Uterus (tissue), 4 donors: ENCODE measurements around the gene THSD4. TPM values are rescaled to one million over a fixed set of nuclear protein-coding genes. Genes with fewer than 3 reads are reported as not detected.

Experiments used
- DNase-seq, 2 donors: peaks; one replicate each; pipeline ENCODE4 v3.0.0-alpha.2; 2019 to 2020
- H3K27ac ChIP-seq, 2 donors: fragments of 200-600 bp; sonication (generic); 1 replicate in 1 of 2; 2 replicates in 1 of 2; pipeline ENCODE4 v1.5.1; 2016 to 2018
- H3K27me3 ChIP-seq, 2 donors: fragments of 200-600 bp; sonication (generic); one replicate each; pipeline ENCODE4 v1.5.1; 2018 to 2019; ENCODE audit warnings: control low read depth in 1 of 2
- H3K36me3 ChIP-seq, 2 donors: fragments of 200-600 bp; sonication (generic); one replicate each; pipeline ENCODE4 v1.5.1; 2019; ENCODE audit warnings: control low read depth in 1 of 2
- H3K4me1 ChIP-seq, 2 donors: fragments of 200-600 bp; sonication (generic); one replicate each; pipeline ENCODE4 v1.5.1; 2018 to 2019; ENCODE audit warnings: control low read depth in 1 of 2
- H3K4me3 ChIP-seq, 2 donors: fragments of 200-600 bp; sonication (generic); 1 replicate in 1 of 2; 2 replicates in 1 of 2; pipeline ENCODE4 v1.5.1; 2018 to 2019; ENCODE audit warnings: mild to moderate bottlenecking in 1 of 2
- H3K9me3 ChIP-seq, 2 donors: fragments of 200-600 bp; sonication (generic); one replicate each; pipeline ENCODE4 v1.5.1; 2019; ENCODE audit warnings: control low read depth in 1 of 2
- POLR2A ChIP-seq, 2 donors: fragments of 450-650 bp; IDR thresholded peaks; one replicate each; pipeline ENCODE4 v1.6.1; 2016; ENCODE audit warnings: antibody characterized with exemption in 2 of 2, mild to moderate bottlenecking in 1 of 2, moderate library complexity in 1 of 2
- intact Hi-C: fragments of 100-400 bp; cut with DNase I; formaldehyde crosslinking; loops from one replicate; pipeline ENCODE4 v1.15.1; 2023; ENCODE audit warnings: low total_unique reads
- total RNA-seq, 4 donors: library from RNA; depleted of rRNA in 3 of 4; stranded (reverse); fragments of >200 nt in 3 of 4; gene quantifications; one replicate each; pipeline versions ENCODE4 v1.1.0 to v1.2.4, GENCODE V29; 2014 to 2023
- TF ChIP-seq, protein P1 (sequence below), 4 experiments: fragments of 200-600 bp in 2 of 4; fragments of 450-650 bp in 2 of 4; sonication (generic) in 2 of 4; IDR thresholded peaks; one replicate each; pipeline ENCODE4 v1.5.1; 2016 to 2019; ENCODE audit warnings: antibody characterized with exemption in 4 of 4, mild to moderate bottlenecking in 2 of 4, moderate library complexity in 1 of 4
- donor health status: DM: yes; HTN: yes; CAD: no.

The THSD4 gene
- total RNA-seq, 4 donors from 2014 or later: 7.1 to 144 (median 35.4) TPM

DNA sequence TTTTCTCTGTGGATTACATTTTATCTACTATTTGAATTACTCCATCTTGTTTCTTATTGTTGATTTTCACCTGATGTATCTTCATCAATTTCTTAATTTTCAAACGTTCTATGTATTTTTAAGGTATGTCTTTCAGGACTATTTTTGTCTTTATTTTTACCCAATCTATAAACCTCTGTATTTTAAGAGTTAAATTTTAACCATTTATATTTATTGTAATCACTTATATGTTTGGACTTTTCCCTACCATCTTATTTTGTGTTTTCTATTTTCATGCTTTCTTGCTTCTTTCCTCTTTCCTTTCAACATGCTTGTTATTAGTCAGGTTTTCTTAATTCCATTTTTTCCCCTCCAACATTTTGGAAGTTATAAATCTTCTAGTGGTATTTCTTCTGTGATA, 645.6 kb downstream of the THSD4 start:
- Histone ChIP-seq H3K4me1 (no peaks in the 10 kb centered on the region), H3K27ac (no peak overlapping the region), H3K27me3 (no peaks in the 10 kb centered on the region), H3K4me3 (no peak overlapping the region), H3K36me3 (no peaks in the 10 kb centered on the region), H3K9me3 (peaks cover 0 to 9% of the 10 kb centered on the region in 2 donors)
- no peak for TF ChIP-seq POLR2A (IDR thresholded peaks at IDR 0.05)
- TF ChIP-seq, protein P1, sequence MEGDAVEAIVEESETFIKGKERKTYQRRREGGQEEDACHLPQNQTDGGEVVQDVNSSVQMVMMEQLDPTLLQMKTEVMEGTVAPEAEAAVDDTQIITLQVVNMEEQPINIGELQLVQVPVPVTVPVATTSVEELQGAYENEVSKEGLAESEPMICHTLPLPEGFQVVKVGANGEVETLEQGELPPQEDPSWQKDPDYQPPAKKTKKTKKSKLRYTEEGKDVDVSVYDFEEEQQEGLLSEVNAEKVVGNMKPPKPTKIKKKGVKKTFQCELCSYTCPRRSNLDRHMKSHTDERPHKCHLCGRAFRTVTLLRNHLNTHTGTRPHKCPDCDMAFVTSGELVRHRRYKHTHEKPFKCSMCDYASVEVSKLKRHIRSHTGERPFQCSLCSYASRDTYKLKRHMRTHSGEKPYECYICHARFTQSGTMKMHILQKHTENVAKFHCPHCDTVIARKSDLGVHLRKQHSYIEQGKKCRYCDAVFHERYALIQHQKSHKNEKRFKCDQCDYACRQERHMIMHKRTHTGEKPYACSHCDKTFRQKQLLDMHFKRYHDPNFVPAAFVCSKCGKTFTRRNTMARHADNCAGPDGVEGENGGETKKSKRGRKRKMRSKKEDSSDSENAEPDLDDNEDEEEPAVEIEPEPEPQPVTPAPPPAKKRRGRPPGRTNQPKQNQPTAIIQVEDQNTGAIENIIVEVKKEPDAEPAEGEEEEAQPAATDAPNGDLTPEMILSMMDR (IDR thresholded peaks at IDR 0.05): no peak
- DNase-seq: no peak
- intact Hi-C loops: no loop called here

GRCh38 chr15:71761649-71762048, 646.4 kb downstream of the THSD4 start:
- TF ChIP-seq, protein P1 (IDR thresholded peaks at IDR 0.05): no peak
- no peak for TF ChIP-seq POLR2A (IDR thresholded peaks at IDR 0.05)
- no peaks in the 10 kb centered on the region for H3K36me3 ChIP-seq
- no peak overlapping the region for H3K27ac ChIP-seq
- H3K27me3 ChIP-seq: no peaks in the 10 kb centered on the region
- peaks cover 0 to 9% of the 10 kb centered on the region in 2 donors for H3K9me3 ChIP-seq
- H3K4me1 ChIP-seq: no peaks in the 10 kb centered on the region
- H3K4me3 ChIP-seq: no peak overlapping the region
- no peak for DNase-seq
- intact Hi-C loops: no loop called here

- H3K4me1 ChIP-seq: no peaks in the 10 kb centered on the region
- TF ChIP-seq, protein P1 (IDR thresholded peaks at IDR 0.05): no peak
- TF ChIP-seq POLR2A (IDR thresholded peaks at IDR 0.05): no peak
- no peaks in the 10 kb centered on the region for H3K27me3 ChIP-seq
- no peak overlapping the region for H3K27ac ChIP-seq
- H3K4me3 ChIP-seq: no peak overlapping the region
- no peak for DNase-seq
- no peaks in the 10 kb centered on the region for H3K9me3 ChIP-seq
- H3K36me3 ChIP-seq: no peaks in the 10 kb centered on the region
- intact Hi-C loops: no loop called here
Measured at GRCh38 chr15:71768184-71768583, 652.9 kb downstream of the THSD4 start.

DNA sequence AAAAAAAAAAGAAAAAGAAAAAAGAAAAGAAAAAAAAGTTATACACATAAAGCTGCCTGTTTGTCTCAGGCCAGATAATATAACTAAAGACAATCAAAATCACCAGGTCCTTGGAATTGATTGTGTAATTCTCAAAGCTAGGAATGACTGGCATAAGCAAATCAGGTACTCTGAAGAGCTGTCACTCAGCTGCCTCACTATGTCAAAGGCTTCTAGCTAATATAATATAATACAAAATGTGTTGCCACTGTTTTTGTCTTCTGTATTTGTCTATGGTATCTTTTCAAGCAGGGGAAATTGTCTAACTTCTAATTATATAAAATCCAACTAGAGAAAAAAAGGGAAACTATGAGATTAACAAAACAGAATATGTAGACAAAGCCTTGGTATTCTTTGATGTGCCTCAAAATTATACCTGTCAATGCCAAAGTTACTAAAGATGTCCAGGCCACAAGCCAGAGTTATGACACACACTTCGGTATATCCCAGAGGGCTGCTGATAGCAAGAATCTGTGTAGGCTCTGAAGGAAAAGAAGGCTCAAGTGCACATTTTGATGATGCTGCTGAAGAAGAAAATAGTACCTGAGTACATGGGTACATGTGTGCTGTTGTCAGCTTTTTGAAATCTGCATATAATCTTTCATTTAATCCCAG, 658.1 kb downstream of the THSD4 start:
- no peak for TF ChIP-seq POLR2A (IDR thresholded peaks at IDR 0.05)
- TF ChIP-seq, protein P1 (IDR thresholded peaks at IDR 0.05): no peak

GRCh38 chr15:71775856-71776255, 660.6 kb downstream of the THSD4 start:
- intact Hi-C loops: no loop called here
- TF ChIP-seq POLR2A (IDR thresholded peaks at IDR 0.05): no peak
- TF ChIP-seq, protein P1 (IDR thresholded peaks at IDR 0.05): no peak
- no peak for DNase-seq
- Histone ChIP-seq H3K9me3 (no peaks in the 10 kb centered on the region), H3K4me3 (no peak overlapping the region), H3K4me1 (no peaks in the 10 kb centered on the region), H3K27me3 (no peaks in the 10 kb centered on the region), H3K27ac (no peak overlapping the region), H3K36me3 (no peaks in the 10 kb centered on the region)

More for the DNA sequence above, 658.1 kb downstream of the THSD4 start:
- H3K27ac ChIP-seq: no peak overlapping the region
- H3K27me3 ChIP-seq: no peaks in the 10 kb centered on the region
- no peaks in the 10 kb centered on the region for H3K36me3 ChIP-seq
- intact Hi-C loops: no loop called here
- no peak for DNase-seq
- H3K9me3 ChIP-seq: no peaks in the 10 kb centered on the region
- H3K4me1 ChIP-seq: no peaks in the 10 kb centered on the region
- H3K4me3 ChIP-seq: no peak overlapping the region
